ENCODE results near the gene PLA2G4E. TPM values are rescaled to one million over a fixed set of nuclear protein-coding genes. Genes with fewer than 3 reads are reported as not detected.

The PLA2G4E gene
- total RNA-seq, 1 experiment from 2014 or later, result not detected

- RAD21 ChIA-PET (ENCODE audit: low non-redundant PET in 1 of 2, low total read pairs in 2 of 2, uncharacterized antibody in 2 of 2, unreplicated experiment in 2 of 2), result no interaction called here
- Histone ChIP-seq H3K9me3 (ENCODE audit: control insufficient read depth in 1 of 2, insufficient read depth in 1 of 2, low read depth in 1 of 2, low read length in 2 of 2) (no peaks in the 10 kb centered on the region), H3K4me1 (ENCODE audit: control insufficient read depth in 1 of 2, insufficient read depth in 2 of 2, low read length in 2 of 2) (no peaks in the 10 kb centered on the region), H3K4me3 (replicated peaks in 1 of 2; ENCODE audit: low read depth in 1 of 2, low read length in 2 of 2) (no peak overlapping the region), H4K20me1 (ENCODE audit: insufficient read depth) (no peaks in the 10 kb centered on the region), H3K36me3 (ENCODE audit: control insufficient read depth in 1 of 2, insufficient read depth in 2 of 2, low read length in 2 of 2) (no peaks in the 10 kb centered on the region), H3K27me3 (ENCODE audit: insufficient read depth, low read length) (0 out of 2 replicates have a peak, but pooled peaks cover 4% of the 10 kb centered on the region), H3K4me2 (ENCODE audit: low read length) (no peak overlapping the region), H3K9me2 (ENCODE audit: insufficient read depth) (no peaks in the 10 kb centered on the region), H2AFZ (ENCODE audit: low read depth, low read length, poor library complexity, severe bottlenecking) (no peak overlapping the region), H3K79me2 (ENCODE audit: insufficient read depth, low read length) (no peaks in the 10 kb centered on the region), H3K9ac (ENCODE audit: low read length) (no peak overlapping the region), H3K27ac (ENCODE audit: low read depth, low read length) (no peak overlapping the region; the same call in 1 of the 2 replicates)
- POLR2A ChIA-PET, result interaction anchor here (1.3 kb wide), 1 partner anchor 62 kb away, joined by 4 read pairs; no protein-coding TSS in a partner anchor
- no peak for TF ChIP-seq TCF7L2 (IDR thresholded peaks at IDR 0.05; ENCODE audit: borderline replicate concordance, extremely low read depth, insufficient read depth, insufficient read length)
- TF ChIP-seq CTCF (IDR thresholded peaks at IDR 0.05 in 2 of 3, conservative IDR thresholded peaks at IDR 0.05 in 1 of 3; ENCODE audit: borderline replicate concordance in 1 of 3, insufficient read depth in 1 of 3, low read depth in 2 of 3, low read length in 2 of 3), result no peak
- TF ChIP-seq SP1 (IDR thresholded peaks at IDR 0.05; ENCODE audit: low read depth), result no peak
- TF ChIP-seq EGR1 (IDR thresholded peaks at IDR 0.05; ENCODE audit: low read depth), result no peak
- TF ChIP-seq EZH2phosphoT487 (IDR thresholded peaks at IDR 0.05; ENCODE audit: borderline replicate concordance), result no peak
- TF ChIP-seq POLR2A (IDR thresholded peaks at IDR 0.05; ENCODE audit: borderline replicate concordance, extremely low read depth, insufficient read depth, insufficient read length), result no peak
- TF ChIP-seq, protein P1, sequence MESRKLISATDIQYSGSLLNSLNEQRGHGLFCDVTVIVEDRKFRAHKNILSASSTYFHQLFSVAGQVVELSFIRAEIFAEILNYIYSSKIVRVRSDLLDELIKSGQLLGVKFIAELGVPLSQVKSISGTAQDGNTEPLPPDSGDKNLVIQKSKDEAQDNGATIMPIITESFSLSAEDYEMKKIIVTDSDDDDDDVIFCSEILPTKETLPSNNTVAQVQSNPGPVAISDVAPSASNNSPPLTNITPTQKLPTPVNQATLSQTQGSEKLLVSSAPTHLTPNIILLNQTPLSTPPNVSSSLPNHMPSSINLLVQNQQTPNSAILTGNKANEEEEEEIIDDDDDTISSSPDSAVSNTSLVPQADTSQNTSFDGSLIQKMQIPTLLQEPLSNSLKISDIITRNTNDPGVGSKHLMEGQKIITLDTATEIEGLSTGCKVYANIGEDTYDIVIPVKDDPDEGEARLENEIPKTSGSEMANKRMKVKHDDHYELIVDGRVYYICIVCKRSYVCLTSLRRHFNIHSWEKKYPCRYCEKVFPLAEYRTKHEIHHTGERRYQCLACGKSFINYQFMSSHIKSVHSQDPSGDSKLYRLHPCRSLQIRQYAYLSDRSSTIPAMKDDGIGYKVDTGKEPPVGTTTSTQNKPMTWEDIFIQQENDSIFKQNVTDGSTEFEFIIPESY (IDR thresholded peaks at IDR 0.05; ENCODE audit: extremely low read depth, insufficient replicate concordance, low read length), result no peak
- no peak for TF ChIP-seq ZFX (IDR thresholded peaks at IDR 0.05)
- no peak for TF ChIP-seq JUND (IDR thresholded peaks at IDR 0.05)
- no peak for TF ChIP-seq CEBPB (IDR thresholded peaks at IDR 0.05; ENCODE audit: low read depth)
- TF ChIP-seq, protein P2, sequence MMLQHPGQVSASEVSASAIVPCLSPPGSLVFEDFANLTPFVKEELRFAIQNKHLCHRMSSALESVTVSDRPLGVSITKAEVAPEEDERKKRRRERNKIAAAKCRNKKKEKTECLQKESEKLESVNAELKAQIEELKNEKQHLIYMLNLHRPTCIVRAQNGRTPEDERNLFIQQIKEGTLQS (IDR thresholded peaks at IDR 0.05), result no peak
- no peak for TF ChIP-seq ZNF274 (IDR thresholded peaks at IDR 0.05; ENCODE audit: low read depth, low read length)
- no peak for TF ChIP-seq RAD21 (IDR thresholded peaks at IDR 0.05; ENCODE audit: low read depth)
- TF ChIP-seq CBX3 (IDR thresholded peaks at IDR 0.05; ENCODE audit: low read depth), result no peak
- DNase-seq (ENCODE audit: low read depth, low spot score), result no peak
- CTCF ChIA-PET, result interaction anchor here (1.8 kb wide), 1 partner anchor 63 kb away, joined by 7 read pairs; no protein-coding TSS in a partner anchor
- no peak for ATAC-seq
- BruUV-seq (replicated peaks), result no TSS peak
- intact Hi-C loops (cut with micrococcal nuclease), result no loop called here
Measured at GRCh38 chr15:41994772-41995475, 25.9 kb downstream of the PLA2G4E start.

Data from HCT116 (cell line).